ENCODE results near the gene FAXC.
"Not testable (repeated sequence)": the region's sequence is repeated elsewhere in the genome, so short reads cannot be mapped to it uniquely, and the experiment has no call there.

FAXC gene

GRCh38 chr6:99345164-99345563, 4.3 kb downstream of the FAXC start:
- in situ Hi-C loops (cut with MboI; ENCODE audit: low pct_unique_long_range_greater_than_20kb, low sequenced_read_pairs, unreplicated experiment), result loop anchor here (10.0 kb wide), 1 partner anchor 80 kb away; the partner anchor contains the start of gene PNISR
- DNase-seq (ENCODE audit: low spot score), result no peak

DNA sequence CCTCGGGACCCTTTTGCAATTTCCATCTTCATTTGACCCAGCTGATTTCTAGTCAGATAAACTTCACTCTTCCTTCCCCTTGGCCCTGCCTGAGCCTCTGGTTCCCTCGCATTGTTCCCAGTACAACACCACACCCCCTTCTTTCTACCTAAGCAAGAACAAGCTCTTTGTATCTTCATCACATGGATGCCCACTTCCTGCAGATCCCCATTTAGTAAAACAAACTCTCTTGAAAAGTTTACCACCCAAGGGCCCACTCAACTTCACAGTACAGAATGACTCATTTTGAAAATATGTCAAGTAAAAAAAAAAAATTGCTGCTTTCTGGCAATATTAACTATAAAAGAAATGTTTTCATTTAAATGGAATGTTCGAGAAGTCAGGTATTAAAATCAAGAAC, 5.2 kb downstream of the FAXC start:
- TF ChIP-seq, protein P1, sequence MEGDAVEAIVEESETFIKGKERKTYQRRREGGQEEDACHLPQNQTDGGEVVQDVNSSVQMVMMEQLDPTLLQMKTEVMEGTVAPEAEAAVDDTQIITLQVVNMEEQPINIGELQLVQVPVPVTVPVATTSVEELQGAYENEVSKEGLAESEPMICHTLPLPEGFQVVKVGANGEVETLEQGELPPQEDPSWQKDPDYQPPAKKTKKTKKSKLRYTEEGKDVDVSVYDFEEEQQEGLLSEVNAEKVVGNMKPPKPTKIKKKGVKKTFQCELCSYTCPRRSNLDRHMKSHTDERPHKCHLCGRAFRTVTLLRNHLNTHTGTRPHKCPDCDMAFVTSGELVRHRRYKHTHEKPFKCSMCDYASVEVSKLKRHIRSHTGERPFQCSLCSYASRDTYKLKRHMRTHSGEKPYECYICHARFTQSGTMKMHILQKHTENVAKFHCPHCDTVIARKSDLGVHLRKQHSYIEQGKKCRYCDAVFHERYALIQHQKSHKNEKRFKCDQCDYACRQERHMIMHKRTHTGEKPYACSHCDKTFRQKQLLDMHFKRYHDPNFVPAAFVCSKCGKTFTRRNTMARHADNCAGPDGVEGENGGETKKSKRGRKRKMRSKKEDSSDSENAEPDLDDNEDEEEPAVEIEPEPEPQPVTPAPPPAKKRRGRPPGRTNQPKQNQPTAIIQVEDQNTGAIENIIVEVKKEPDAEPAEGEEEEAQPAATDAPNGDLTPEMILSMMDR (IDR thresholded peaks at IDR 0.05; ENCODE audit: extremely low read depth, insufficient read depth, missing control alignments), result no peak
- in situ Hi-C loops (cut with MboI; ENCODE audit: low pct_unique_long_range_greater_than_20kb, low sequenced_read_pairs, unreplicated experiment), result loop anchor here (10.0 kb wide), 1 partner anchor 81 kb away; the partner anchor contains the start of gene PNISR

More at GRCh38 chr6:99345164-99345563, 4.3 kb downstream of the FAXC start:
- TF ChIP-seq, protein P1 (IDR thresholded peaks at IDR 0.05; ENCODE audit: extremely low read depth, insufficient read depth, missing control alignments), result no peak

GRCh38 chr6:99341862-99342455, 7.5 kb downstream of the FAXC start:
- TF ChIP-seq, protein P1 (IDR thresholded peaks at IDR 0.05; ENCODE audit: extremely low read depth, insufficient read depth, missing control alignments), result no peak
- DNase-seq (ENCODE audit: low spot score), result no peak
- in situ Hi-C loops (cut with MboI; ENCODE audit: low pct_unique_long_range_greater_than_20kb, low sequenced_read_pairs, unreplicated experiment), result loop anchor here (10.0 kb wide), 1 partner anchor 83 kb away; the partner anchor contains the start of gene PNISR

More for the DNA sequence above, 5.2 kb downstream of the FAXC start:
- no peak for DNase-seq (ENCODE audit: low spot score)

- DNase-seq (ENCODE audit: low spot score), result no peak
- TF ChIP-seq, protein P1 (IDR thresholded peaks at IDR 0.05; ENCODE audit: extremely low read depth, insufficient read depth, missing control alignments), result no peak
- in situ Hi-C loops (cut with MboI; ENCODE audit: low pct_unique_long_range_greater_than_20kb, low sequenced_read_pairs, unreplicated experiment), result no loop called here
These were observed 11.3 kb downstream of the FAXC start for GRCh38 chr6:99338188-99338587.

- DNase-seq (ENCODE audit: low spot score); in situ Hi-C loops (cut with MboI; ENCODE audit: low pct_unique_long_range_greater_than_20kb, low sequenced_read_pairs, unreplicated experiment): not testable (repeated sequence)
These were observed 14.2 kb downstream of the FAXC start for GRCh38 chr6:99335298-99335697.

- in situ Hi-C loops (cut with MboI; ENCODE audit: low pct_unique_long_range_greater_than_20kb, low sequenced_read_pairs, unreplicated experiment), result no loop called here
- DNase-seq (ENCODE audit: low spot score), result peak; percentile 42
- TF ChIP-seq, protein P1 (IDR thresholded peaks at IDR 0.05; ENCODE audit: extremely low read depth, insufficient read depth, missing control alignments), result peak; percentile 65
These were observed 14.8 kb downstream of the FAXC start for GRCh38 chr6:99334526-99335127.

- TF ChIP-seq, protein P1 (IDR thresholded peaks at IDR 0.05; ENCODE audit: extremely low read depth, insufficient read depth, missing control alignments), result no peak
- peak; percentile 74 for DNase-seq (ENCODE audit: low spot score)
- in situ Hi-C loops (cut with MboI; ENCODE audit: low pct_unique_long_range_greater_than_20kb, low sequenced_read_pairs, unreplicated experiment), result no loop called here
These were observed 16.4 kb downstream of the FAXC start for GRCh38 chr6:99333068-99333467.

Data from GM13977 (cell line).